Colonic mucosa (tissue), 4 donors: Measurements from ENCODE around the gene SAMD13. TPM values are rescaled to one million over a fixed set of nuclear protein-coding genes. Genes with fewer than 3 reads are reported as not detected.

Source experiments
- DNase-seq: peaks from one replicate; pipeline ENCODE4 v3.0.0-alpha.2; 2020
- H3K27ac ChIP-seq: fragments of 200-600 bp; one replicate; pipeline ENCODE4 v1.8.0; 2021
- H3K27me3 ChIP-seq: fragments of 200-600 bp; one replicate; pipeline ENCODE4 v1.8.0; 2021
- H3K36me3 ChIP-seq: fragments of 200-600 bp; one replicate; pipeline ENCODE4 v1.8.0; 2021
- H3K4me1 ChIP-seq: fragments of 200-600 bp; one replicate; pipeline ENCODE4 v1.8.0; 2021; ENCODE audit warnings: mild to moderate bottlenecking
- H3K4me3 ChIP-seq: fragments of 200-600 bp; one replicate; pipeline ENCODE4 v1.8.0; 2021
- H3K9ac ChIP-seq, 2 donors: one replicate each; pipeline ENCODE4 v1.7.0; 2013; ENCODE audit warnings: control low read depth in 2 of 2, low read depth in 2 of 2, low read length in 2 of 2
- H3K9me3 ChIP-seq: fragments of 200-600 bp; one replicate; pipeline ENCODE4 v1.8.0; 2021
- intact Hi-C: fragments of 100-400 bp; cut with DNase I; formaldehyde crosslinking; loops from one replicate; pipeline ENCODE4 v1.14.1; 2022
- total RNA-seq, 2 donors: library from RNA; stranded (reverse); fragmentation: NEBNext Ultra II Directional in 1 of 2; extraction: Animal tissue kit (Norgen Biotek cat#: 25700) in 1 of 2; gene quantifications; one replicate each; pipeline ENCODE4 v1.2.1, GENCODE V29; 2021
- TF ChIP-seq, protein P1 (sequence below): fragments of 200-600 bp; IDR thresholded peaks from one replicate; pipeline ENCODE4 v1.8.0; 2022; ENCODE audit warnings: antibody characterized with exemption, mild to moderate bottlenecking
- donor health status: healthy.
- donor health status: DM: no; HTN: no; CAD: no.
- donor health status: DM: no; HTN: no; CAD: no.

Gene SAMD13
- total RNA-seq, 2 donors from 2014 or later, result 22.2 to 31.0 TPM

DNA sequence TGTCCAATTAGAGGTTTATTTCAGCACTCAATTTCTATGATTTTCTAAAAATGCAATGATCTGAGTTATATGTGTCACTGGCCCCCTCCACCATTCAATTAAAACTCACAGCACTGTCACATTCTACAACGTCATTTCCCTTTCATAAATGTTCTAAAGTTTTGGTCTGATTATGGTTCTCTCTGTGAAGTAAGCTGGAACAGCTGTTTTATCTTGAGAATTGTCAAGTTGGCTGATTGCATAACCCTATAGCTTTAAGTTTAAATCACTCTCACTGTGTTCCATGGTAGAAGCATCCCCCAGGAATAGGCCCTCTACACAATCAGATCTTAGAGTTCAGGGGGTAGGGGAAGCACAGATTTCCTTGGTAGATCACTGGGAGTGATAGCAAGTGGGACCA lies 55.4 kb downstream of the SAMD13 start:
- TF ChIP-seq, protein P1, sequence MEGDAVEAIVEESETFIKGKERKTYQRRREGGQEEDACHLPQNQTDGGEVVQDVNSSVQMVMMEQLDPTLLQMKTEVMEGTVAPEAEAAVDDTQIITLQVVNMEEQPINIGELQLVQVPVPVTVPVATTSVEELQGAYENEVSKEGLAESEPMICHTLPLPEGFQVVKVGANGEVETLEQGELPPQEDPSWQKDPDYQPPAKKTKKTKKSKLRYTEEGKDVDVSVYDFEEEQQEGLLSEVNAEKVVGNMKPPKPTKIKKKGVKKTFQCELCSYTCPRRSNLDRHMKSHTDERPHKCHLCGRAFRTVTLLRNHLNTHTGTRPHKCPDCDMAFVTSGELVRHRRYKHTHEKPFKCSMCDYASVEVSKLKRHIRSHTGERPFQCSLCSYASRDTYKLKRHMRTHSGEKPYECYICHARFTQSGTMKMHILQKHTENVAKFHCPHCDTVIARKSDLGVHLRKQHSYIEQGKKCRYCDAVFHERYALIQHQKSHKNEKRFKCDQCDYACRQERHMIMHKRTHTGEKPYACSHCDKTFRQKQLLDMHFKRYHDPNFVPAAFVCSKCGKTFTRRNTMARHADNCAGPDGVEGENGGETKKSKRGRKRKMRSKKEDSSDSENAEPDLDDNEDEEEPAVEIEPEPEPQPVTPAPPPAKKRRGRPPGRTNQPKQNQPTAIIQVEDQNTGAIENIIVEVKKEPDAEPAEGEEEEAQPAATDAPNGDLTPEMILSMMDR, result no peak
- Histone ChIP-seq H3K27ac (no peak overlapping the region), H3K36me3 (no peaks in the 10 kb centered on the region), H3K9ac (no peak overlapping the region), H3K4me3 (no peak overlapping the region), H3K27me3 (no peaks in the 10 kb centered on the region), H3K4me1 (no peaks in the 10 kb centered on the region), H3K9me3 (no peaks in the 10 kb centered on the region)
- DNase-seq, result no peak
- intact Hi-C loops, result no loop called here

DNA sequence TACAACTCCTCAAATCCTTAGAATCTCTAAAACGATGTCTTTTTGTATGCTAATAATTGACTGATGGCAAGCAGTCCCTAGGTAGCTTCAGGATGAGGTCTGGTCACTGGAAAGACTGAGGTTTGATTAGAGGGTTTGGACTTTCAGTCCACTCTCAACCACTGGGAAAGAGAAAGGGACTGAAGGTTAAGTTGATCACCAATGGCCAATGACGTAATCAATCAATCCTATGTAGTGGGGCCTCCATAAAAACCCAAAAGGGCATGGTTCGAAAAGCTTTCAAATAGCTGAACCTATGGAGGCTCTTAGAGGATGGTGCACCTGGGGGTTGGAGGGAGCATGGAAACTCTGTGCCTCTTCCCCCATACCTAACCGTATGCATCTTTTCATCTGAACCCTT lies 57.2 kb downstream of the SAMD13 start:
- TF ChIP-seq, protein P1, result no peak
- H3K27ac ChIP-seq, result no peak overlapping the region
- DNase-seq, result no peak
- H3K9ac ChIP-seq, result no peak overlapping the region
- no peaks in the 10 kb centered on the region for H3K36me3 ChIP-seq
- intact Hi-C loops, result no loop called here
- H3K9me3 ChIP-seq, result no peaks in the 10 kb centered on the region
- no peak overlapping the region for H3K4me3 ChIP-seq
- H3K4me1 ChIP-seq, result no peaks in the 10 kb centered on the region
- no peaks in the 10 kb centered on the region for H3K27me3 ChIP-seq

- no peak overlapping the region for H3K9ac ChIP-seq
- H3K9me3 ChIP-seq, result no peaks in the 10 kb centered on the region
- no peak for DNase-seq
- no peak overlapping the region for H3K27ac ChIP-seq
- no peaks in the 10 kb centered on the region for H3K27me3 ChIP-seq
- TF ChIP-seq, protein P1, result no peak
- no peaks in the 10 kb centered on the region for H3K36me3 ChIP-seq
- no peak overlapping the region for H3K4me3 ChIP-seq
- H3K4me1 ChIP-seq, result no peaks in the 10 kb centered on the region
- intact Hi-C loops, result no loop called here
Measured at GRCh38 chr1:84360316-84360715, 58.8 kb downstream of the SAMD13 start.

- H3K4me1 ChIP-seq, result peaks cover 5% of the 10 kb centered on the region
- H3K4me3 ChIP-seq, result no peak overlapping the region
- H3K9me3 ChIP-seq, result no peaks in the 10 kb centered on the region
- TF ChIP-seq, protein P1, result no peak
- no peak overlapping the region for H3K9ac ChIP-seq
- H3K27me3 ChIP-seq, result no peaks in the 10 kb centered on the region
- no peak for DNase-seq
- intact Hi-C loops, result no loop called here
- no peak overlapping the region for H3K27ac ChIP-seq
- H3K36me3 ChIP-seq, result no peaks in the 10 kb centered on the region
Measured at GRCh38 chr1:84361796-84362195, 60.3 kb downstream of the SAMD13 start.

- Histone ChIP-seq H3K4me1 (peaks cover 5% of the 10 kb centered on the region), H3K27me3 (no peaks in the 10 kb centered on the region), H3K9ac (no peak overlapping the region), H3K27ac (no peak overlapping the region), H3K36me3 (no peaks in the 10 kb centered on the region), H3K4me3 (no peak overlapping the region), H3K9me3 (no peaks in the 10 kb centered on the region)
- TF ChIP-seq, protein P1, result no peak
- no peak for DNase-seq
- intact Hi-C loops, result no loop called here
Measured at GRCh38 chr1:84363019-84363418, 61.5 kb downstream of the SAMD13 start.

DNA sequence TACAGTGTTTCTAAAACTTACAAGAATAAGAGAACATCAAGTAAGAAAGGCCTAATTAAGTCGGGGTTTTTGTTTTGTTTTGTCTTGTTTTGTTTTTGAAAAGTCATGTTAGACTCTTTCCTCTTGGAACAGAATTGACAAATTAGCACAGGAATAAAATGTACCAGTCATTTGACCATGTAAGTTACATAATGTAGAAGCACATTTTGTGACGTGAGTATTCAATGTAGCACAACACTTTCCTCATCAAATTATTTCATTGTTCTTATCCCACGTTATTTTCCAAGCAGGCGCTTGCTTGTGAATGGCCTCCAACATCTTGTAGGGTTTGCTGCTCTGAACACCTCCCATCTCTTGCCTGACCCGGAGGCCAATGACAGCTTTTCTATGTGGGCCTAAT lies 62.1 kb downstream of the SAMD13 start:
- H3K27me3 ChIP-seq, result no peaks in the 10 kb centered on the region
- no peaks in the 10 kb centered on the region for H3K36me3 ChIP-seq
- no peaks in the 10 kb centered on the region for H3K9me3 ChIP-seq
- no peak overlapping the region for H3K9ac ChIP-seq
- no peak overlapping the region for H3K4me3 ChIP-seq
- H3K4me1 ChIP-seq, result peaks cover 5% of the 10 kb centered on the region
- intact Hi-C loops, result no loop called here
- DNase-seq, result no peak
- no peak overlapping the region for H3K27ac ChIP-seq
- TF ChIP-seq, protein P1, result no peak
